Head of caudate nucleus (tissue), 42 donors: ENCODE measurements around the gene CDA.

ENCODE experiments used
- DNase-seq, 42 donors: peaks; one replicate each; pipeline versions ENCODE4 v3.0.0 to v3.0.0-alpha.2; 2020 to 2021; ENCODE audit warnings: mixed read lengths in 7 of 42
- intact Hi-C: fragments of 100-400 bp; cut with DNase I; formaldehyde crosslinking; loops from one replicate; pipeline ENCODE4 v1.15.0; 2022

The CDA gene

GRCh38 chr1:20588634-20589225 is at the start of gene CDA:
CDA (plus strand) TSS chr1:20589097; CDS start chr1:20589130, 33 bp downstream.
- intact Hi-C loops, result no loop called here

GRCh38 chr1:20540281-20540680 is 48.6 kb upstream of the CDA start:
- intact Hi-C loops, result no loop called here
- DNase-seq, result no peak

More at GRCh38 chr1:20588634-20589225, at the start of gene CDA:
- no peak for DNase-seq

- intact Hi-C loops, result no loop called here
- DNase-seq, result no peak
Observed at GRCh38 chr1:20546637-20547036, 42.3 kb upstream of the CDA start.

GRCh38 chr1:20551161-20551560 is 37.7 kb upstream of the CDA start:
- no peak for DNase-seq
- intact Hi-C loops, result no loop called here

- intact Hi-C loops, result no loop called here
- DNase-seq, result peak; percentile 34 to 93 (median 80)
Observed at GRCh38 chr1:20551945-20552727, 36.8 kb upstream of the CDA start, which contains the start of gene FAM43B. FAM43B (plus strand) TSS chr1:20552573; CDS start chr1:20552974, 401 bp downstream.

- intact Hi-C loops, result no loop called here
- peak in 6 of 42 donors; percentile 10 to 46 (median 17) for DNase-seq
Observed at GRCh38 chr1:20552728-20553445, 36.0 kb upstream of the CDA start.

- intact Hi-C loops, result no loop called here
- DNase-seq, result peak in 24 of 42 donors; percentile 19 to 82 (median 40)
Observed at GRCh38 chr1:20555025-20555757, 33.7 kb upstream of the CDA start.

- DNase-seq, result no peak
- intact Hi-C loops, result no loop called here
Observed at GRCh38 chr1:20555758-20556120, 33.2 kb upstream of the CDA start.

GRCh38 chr1:20558191-20558590 is 30.7 kb upstream of the CDA start:
- no peak for DNase-seq
- intact Hi-C loops, result no loop called here

- intact Hi-C loops, result no loop called here
- no peak for DNase-seq
Observed at GRCh38 chr1:20560966-20561365, 27.9 kb upstream of the CDA start.

- intact Hi-C loops, result no loop called here
- DNase-seq, result no peak
Observed at GRCh38 chr1:20565234-20565633, 23.7 kb upstream of the CDA start.

- intact Hi-C loops, result no loop called here
- DNase-seq, result no peak
Observed at GRCh38 chr1:20569523-20570098, 19.3 kb upstream of the CDA start.

GRCh38 chr1:20571427-20571826 is 17.5 kb upstream of the CDA start:
- intact Hi-C loops, result no loop called here
- no peak for DNase-seq

- no peak for DNase-seq
- intact Hi-C loops, result no loop called here
Observed at GRCh38 chr1:20573987-20574386, 14.9 kb upstream of the CDA start.

- peak in 39 of 42 donors; percentile 24 to 87 (median 64) for DNase-seq
- intact Hi-C loops, result no loop called here
Observed at GRCh38 chr1:20574686-20575540, 14.0 kb upstream of the CDA start.

- DNase-seq, result no peak
- intact Hi-C loops, result no loop called here
Observed at GRCh38 chr1:20575541-20576336, 13.2 kb upstream of the CDA start.

- intact Hi-C loops, result no loop called here
- no peak for DNase-seq
Observed at GRCh38 chr1:20578062-20578461, 10.8 kb upstream of the CDA start.
